H9 (cell line): Measurements from ENCODE around the gene GOLGA3. TPM values are rescaled to one million over a fixed set of nuclear protein-coding genes. Genes with fewer than 3 reads are reported as not detected.

Source experiments
- DNase-seq: peaks from one replicate; pipeline ENCODE4 v3.0.0-alpha.2; 2017
- H2AFZ ChIP-seq: one replicate; pipeline ENCODE4 v1.6.1; 2013; ENCODE audit warnings: mild to moderate bottlenecking, low read length, control low read depth, moderate library complexity
- H2AK5ac ChIP-seq: 2 replicates; pipeline ENCODE4 v1.6.1; 2013; ENCODE audit warnings: low read length, control low read depth, mixed read lengths; ENCODE audit not compliant: insufficient read length
- H2BK120ac ChIP-seq: one replicate; pipeline ENCODE4 v1.6.1; 2013; ENCODE audit warnings: low read depth, mild to moderate bottlenecking, low read length, control low read depth, inconsistent platforms; ENCODE audit not compliant: poor library complexity, severe bottlenecking
- H2BK12ac ChIP-seq: 2 replicates; pipeline ENCODE4 v1.6.1; 2013; ENCODE audit warnings: low read length, control low read depth, mixed read lengths, low read depth; ENCODE audit not compliant: insufficient read length
- H2BK15ac ChIP-seq: 2 replicates; pipeline ENCODE4 v1.6.1; 2013; ENCODE audit warnings: low read depth, low read length, control low read depth
- H2BK20ac ChIP-seq: one replicate; pipeline ENCODE4 v1.6.1; 2013; ENCODE audit warnings: low read depth, mild to moderate bottlenecking, low read length, control low read depth, inconsistent platforms; ENCODE audit not compliant: poor library complexity, severe bottlenecking
- H2BK5ac ChIP-seq: 2 replicates; pipeline ENCODE4 v1.6.1; 2013; ENCODE audit warnings: low read length, control low read depth, mixed read lengths; ENCODE audit not compliant: insufficient read length
- H3K14ac ChIP-seq: 2 replicates; pipeline ENCODE4 v1.6.1; 2013; ENCODE audit warnings: low read length, control low read depth; ENCODE audit not compliant: insufficient read depth
- H3K18ac ChIP-seq: 2 replicates; pipeline ENCODE4 v1.6.1; 2013; ENCODE audit warnings: low read depth, mild to moderate bottlenecking, mixed read lengths, low read length, control low read depth; ENCODE audit not compliant: insufficient read length
- H3K23ac ChIP-seq: 2 replicates; pipeline ENCODE4 v1.6.1; 2013; ENCODE audit warnings: low read length, control low read depth, mixed read lengths, low read depth; ENCODE audit not compliant: insufficient read length
- H3K23me2 ChIP-seq: 2 replicates; pipeline ENCODE4 v1.6.1; 2013; ENCODE audit warnings: low read depth, mild to moderate bottlenecking, mixed read lengths, low read length, control low read depth; ENCODE audit not compliant: insufficient read length, poor library complexity, severe bottlenecking
- H3K27ac ChIP-seq: 2 replicates; pipeline ENCODE4 v1.5.1; 2013; ENCODE audit warnings: low read length, control low read depth, mixed read lengths, low read depth; ENCODE audit not compliant: insufficient read length
- H3K27me3 ChIP-seq: 2 replicates; pipeline ENCODE4 v1.6.1; 2013; ENCODE audit warnings: low read length, control low read depth, inconsistent platforms; ENCODE audit not compliant: insufficient read depth
- H3K4ac ChIP-seq: 2 replicates; pipeline ENCODE4 v1.6.1; 2013; ENCODE audit warnings: low read depth, mild to moderate bottlenecking, control low read depth, inconsistent platforms, low read length, moderate library complexity
- H3K4me1 ChIP-seq: 2 replicates; pipeline ENCODE4 v1.6.1; 2013; ENCODE audit warnings: low read length, control low read depth, inconsistent platforms; ENCODE audit not compliant: insufficient read depth
- H3K4me2 ChIP-seq: 2 replicates; pipeline ENCODE4 v1.6.1; 2013; ENCODE audit warnings: low read length, control low read depth, mixed read lengths; ENCODE audit not compliant: insufficient read length, insufficient read depth
- H3K56ac ChIP-seq: 2 replicates; pipeline ENCODE4 v1.6.1; 2013; ENCODE audit warnings: low read depth, mild to moderate bottlenecking, mixed read lengths, low read length, control low read depth; ENCODE audit not compliant: insufficient read length
- H3K79me1 ChIP-seq: 2 replicates; pipeline ENCODE4 v1.6.1; 2013; ENCODE audit warnings: low read depth, mild to moderate bottlenecking, moderate library complexity, low read length, control low read depth, inconsistent platforms; ENCODE audit not compliant: insufficient read depth, poor library complexity, severe bottlenecking
- H3K79me2 ChIP-seq: 2 replicates; pipeline ENCODE4 v1.6.1; 2013; ENCODE audit warnings: low read length, control low read depth, inconsistent platforms; ENCODE audit not compliant: insufficient read depth
- H3K9ac ChIP-seq: 2 replicates; pipeline ENCODE4 v1.6.1; 2013; ENCODE audit warnings: low read length, control low read depth, mixed read lengths; ENCODE audit not compliant: insufficient read length; ENCODE audit errors: extremely low read depth
- H3K9me3 ChIP-seq: one replicate; pipeline ENCODE4 v1.6.1; 2013; ENCODE audit warnings: low read depth, low read length, inconsistent platforms; ENCODE audit not compliant: control insufficient read depth
- H3T11ph ChIP-seq: one replicate; pipeline ENCODE4 v1.6.1; 2013; ENCODE audit warnings: mild to moderate bottlenecking, low read length, control low read depth, inconsistent platforms
- H4K20me1 ChIP-seq: one replicate; pipeline ENCODE4 v1.6.1; 2013; ENCODE audit not compliant: control insufficient read depth, insufficient read length, insufficient read depth
- H4K5ac ChIP-seq: 2 replicates; pipeline ENCODE4 v1.6.1; 2013; ENCODE audit warnings: low read depth, mild to moderate bottlenecking, mixed read lengths, low read length, control low read depth; ENCODE audit not compliant: insufficient read length
- H4K8ac ChIP-seq: replicated peaks from 2 replicates; pipeline ENCODE4 v1.6.1; 2013; ENCODE audit warnings: low read length, control low read depth, mixed read lengths, low read depth; ENCODE audit not compliant: insufficient read length
- H4K91ac ChIP-seq: 2 replicates; pipeline ENCODE4 v1.6.1; 2013; ENCODE audit warnings: low read depth, mild to moderate bottlenecking, moderate library complexity, mixed read lengths, low read length, control low read depth; ENCODE audit not compliant: insufficient read length
- H3K27ac Mint-ChIP-seq, 3 experiments: 2 replicates in 2 of 3; 3 replicates in 1 of 3; pipeline ENCODE4 v1.8.0; 2020 to 2021; ENCODE audit warnings: mixed read lengths in 3 of 3, mild to moderate bottlenecking in 1 of 3, moderate library complexity in 1 of 3
- H3K27me3 Mint-ChIP-seq: 2 replicates; pipeline ENCODE4 v1.8.0; 2021; ENCODE audit warnings: low read depth, mild to moderate bottlenecking, moderate library complexity, mixed read lengths
- H3K36me3 Mint-ChIP-seq, 3 experiments: 2 replicates in 2 of 3; 3 replicates in 1 of 3; pipeline ENCODE4 v1.8.0; 2020 to 2021; ENCODE audit warnings: low read depth in 3 of 3, mixed read lengths in 3 of 3; ENCODE audit not compliant: insufficient read depth in 1 of 3
- H3K4me1 Mint-ChIP-seq, 2 experiments: 2 replicates each; pipeline ENCODE4 v1.8.0; 2020; ENCODE audit warnings: mixed read lengths in 2 of 2
- H3K4me3 Mint-ChIP-seq, 2 experiments: 2 replicates in 1 of 2; 3 replicates in 1 of 2; pipeline ENCODE4 v1.8.0; 2020 to 2021; ENCODE audit warnings: mild to moderate bottlenecking in 2 of 2, mixed read lengths in 2 of 2, moderate library complexity in 1 of 2
- H3K9me3 Mint-ChIP-seq, 2 experiments: 2 replicates in 1 of 2; 3 replicates in 1 of 2; pipeline ENCODE4 v1.8.0; 2020; ENCODE audit warnings: mild to moderate bottlenecking in 2 of 2, mixed read lengths in 2 of 2, moderate library complexity in 1 of 2
- CTCF ChIP-seq: fragments of 200-600 bp; sonication (generic); conservative IDR thresholded peaks from 3 replicates; pipeline ENCODE4 v1.8.0; 2021; ENCODE audit warnings: antibody characterized with exemption, mild to moderate bottlenecking
- WGBS: extraction: QIAGEN DNeasy Blood & Tissue Kit; methylation state at CpG from one replicate; pipeline ENCODE4 v1.1.7; 2013; ENCODE audit warnings: missing lambda C conversion rate, low lambda C conversion rate, mixed read lengths; ENCODE audit not compliant: insufficient read length; ENCODE audit errors: extremely low coverage; 5-methylcytosine and 5-hydroxymethylcytosine counted together
- total RNA-seq: library from RNA; stranded (reverse); gene quantifications from 2 replicates; pipeline ENCODE4 v1.2.1, GENCODE V29; 2021

The GOLGA3 gene
- total RNA-seq, 1 experiment from 2014 or later: 40.1 TPM

GRCh38 chr12:132818562-132818961 is 10.1 kb downstream of the GOLGA3 start:
- Histone ChIP-seq H3K23me2 (no peaks in the 10 kb centered on the region), H3K18ac (no peak overlapping the region), H4K5ac (no peak overlapping the region), H3K56ac (no peak overlapping the region), H4K20me1 (no peaks in the 10 kb centered on the region), H2BK5ac (no peak overlapping the region), H2AFZ (no peak overlapping the region), H2BK15ac (no peak overlapping the region), H4K8ac (no peak overlapping the region), H3K79me1 (no peaks in the 10 kb centered on the region), H2BK120ac (no peak overlapping the region), H3K27me3 (no peaks in the 10 kb centered on the region), H2BK20ac (no peak overlapping the region), H3K4ac (no peak overlapping the region), H4K91ac (no peak overlapping the region), H3K27ac (no peak overlapping the region), H3K14ac (no peak overlapping the region), H3T11ph (no peak overlapping the region), H3K9me3 (no peaks in the 10 kb centered on the region), H3K4me1 (no peaks in the 10 kb centered on the region), H3K79me2 (no peaks in the 10 kb centered on the region; the same call in 1 of the 2 replicates), H2BK12ac (no peak overlapping the region), H3K4me2 (no peak overlapping the region), H3K9ac (no peak overlapping the region), H3K23ac (no peak overlapping the region), H2AK5ac (no peak overlapping the region)
- Mint-ChIP-seq H3K4me1 (no peaks in the 10 kb centered on the region), H3K4me3 (no peak overlapping the region), H3K27ac (no peak overlapping the region), H3K9me3 (no peaks in the 10 kb centered on the region), H3K36me3 (peaks cover 27 to 69% (median 67%) of the 10 kb centered on the region in 3 experiments; a peak in 6 of 7 replicates), H3K27me3 (no peaks in the 10 kb centered on the region)
- no peak for TF ChIP-seq CTCF
- 100% methylated on average over 1 of the region's 8 CpGs for WGBS
- DNase-seq: no peak
